Lower leg skin (tissue), 3 donors: ENCODE measurements around the gene SERPINE2.

Experiments used
- POLR2A ChIP-seq, 2 donors: fragments of 450-650 bp; IDR thresholded peaks; one replicate each; pipeline ENCODE4 v1.6.1; 2016 to 2017; ENCODE audit warnings: antibody characterized with exemption in 2 of 2, mild to moderate bottlenecking in 1 of 2, moderate library complexity in 1 of 2
- TF ChIP-seq, protein P1 (sequence below), 3 donors: fragments of 450-650 bp; IDR thresholded peaks; one replicate each; pipeline ENCODE4 v1.5.1; 2016; ENCODE audit warnings: antibody characterized with exemption in 3 of 3, mild to moderate bottlenecking in 3 of 3, moderate library complexity in 2 of 3

DNA sequence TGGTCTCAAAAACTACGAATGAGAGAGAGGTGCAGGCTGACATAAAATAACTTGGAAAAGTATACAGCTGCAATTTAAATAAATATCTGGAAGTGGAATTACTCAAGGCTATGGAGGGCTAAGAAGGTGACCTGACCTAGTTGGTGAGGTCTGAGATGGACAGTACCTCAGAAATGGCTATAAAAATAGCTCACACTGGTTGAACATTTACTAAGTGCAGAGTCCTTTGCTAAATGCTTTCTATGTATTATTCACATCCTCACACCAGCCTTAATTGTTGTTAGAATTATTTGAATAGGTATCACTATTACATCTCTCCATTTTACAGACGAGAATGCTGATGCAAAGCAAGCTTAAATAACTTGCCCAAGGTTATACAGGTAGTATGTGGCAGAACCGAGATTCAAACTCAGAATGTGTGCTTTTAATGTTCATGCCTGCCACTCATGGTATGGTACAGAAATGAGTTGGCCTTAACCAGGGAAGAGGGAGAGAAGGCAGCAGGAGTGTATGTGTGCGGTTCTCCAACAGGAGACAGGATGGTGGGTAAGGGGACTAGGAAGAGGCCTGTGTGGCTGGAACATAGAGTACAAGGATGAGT lies 44.4 kb downstream of the SERPINE2 start:
- no peak for TF ChIP-seq POLR2A (IDR thresholded peaks at IDR 0.05)
- TF ChIP-seq, protein P1, sequence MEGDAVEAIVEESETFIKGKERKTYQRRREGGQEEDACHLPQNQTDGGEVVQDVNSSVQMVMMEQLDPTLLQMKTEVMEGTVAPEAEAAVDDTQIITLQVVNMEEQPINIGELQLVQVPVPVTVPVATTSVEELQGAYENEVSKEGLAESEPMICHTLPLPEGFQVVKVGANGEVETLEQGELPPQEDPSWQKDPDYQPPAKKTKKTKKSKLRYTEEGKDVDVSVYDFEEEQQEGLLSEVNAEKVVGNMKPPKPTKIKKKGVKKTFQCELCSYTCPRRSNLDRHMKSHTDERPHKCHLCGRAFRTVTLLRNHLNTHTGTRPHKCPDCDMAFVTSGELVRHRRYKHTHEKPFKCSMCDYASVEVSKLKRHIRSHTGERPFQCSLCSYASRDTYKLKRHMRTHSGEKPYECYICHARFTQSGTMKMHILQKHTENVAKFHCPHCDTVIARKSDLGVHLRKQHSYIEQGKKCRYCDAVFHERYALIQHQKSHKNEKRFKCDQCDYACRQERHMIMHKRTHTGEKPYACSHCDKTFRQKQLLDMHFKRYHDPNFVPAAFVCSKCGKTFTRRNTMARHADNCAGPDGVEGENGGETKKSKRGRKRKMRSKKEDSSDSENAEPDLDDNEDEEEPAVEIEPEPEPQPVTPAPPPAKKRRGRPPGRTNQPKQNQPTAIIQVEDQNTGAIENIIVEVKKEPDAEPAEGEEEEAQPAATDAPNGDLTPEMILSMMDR (IDR thresholded peaks at IDR 0.05), result no peak
